HG03378 (cell line): ENCODE data around the gene LENEP.
A peak's percentile ranks its signal among the peaks of the same experiment; 100 is the strongest.

Experiments used
- ATAC-seq: cut with Tn5 transposase; IDR thresholded peaks from one replicate; pipeline ENCODE4 v1.9.1; 2021; ENCODE audit warnings: mild to moderate bottlenecking, moderate library complexity; ENCODE audit not compliant: unreplicated experiment

LENEP gene

GRCh38 chr1:154998818-154999570 lies 5.6 kb downstream of the LENEP start:
- ATAC-seq = no peak

DNA sequence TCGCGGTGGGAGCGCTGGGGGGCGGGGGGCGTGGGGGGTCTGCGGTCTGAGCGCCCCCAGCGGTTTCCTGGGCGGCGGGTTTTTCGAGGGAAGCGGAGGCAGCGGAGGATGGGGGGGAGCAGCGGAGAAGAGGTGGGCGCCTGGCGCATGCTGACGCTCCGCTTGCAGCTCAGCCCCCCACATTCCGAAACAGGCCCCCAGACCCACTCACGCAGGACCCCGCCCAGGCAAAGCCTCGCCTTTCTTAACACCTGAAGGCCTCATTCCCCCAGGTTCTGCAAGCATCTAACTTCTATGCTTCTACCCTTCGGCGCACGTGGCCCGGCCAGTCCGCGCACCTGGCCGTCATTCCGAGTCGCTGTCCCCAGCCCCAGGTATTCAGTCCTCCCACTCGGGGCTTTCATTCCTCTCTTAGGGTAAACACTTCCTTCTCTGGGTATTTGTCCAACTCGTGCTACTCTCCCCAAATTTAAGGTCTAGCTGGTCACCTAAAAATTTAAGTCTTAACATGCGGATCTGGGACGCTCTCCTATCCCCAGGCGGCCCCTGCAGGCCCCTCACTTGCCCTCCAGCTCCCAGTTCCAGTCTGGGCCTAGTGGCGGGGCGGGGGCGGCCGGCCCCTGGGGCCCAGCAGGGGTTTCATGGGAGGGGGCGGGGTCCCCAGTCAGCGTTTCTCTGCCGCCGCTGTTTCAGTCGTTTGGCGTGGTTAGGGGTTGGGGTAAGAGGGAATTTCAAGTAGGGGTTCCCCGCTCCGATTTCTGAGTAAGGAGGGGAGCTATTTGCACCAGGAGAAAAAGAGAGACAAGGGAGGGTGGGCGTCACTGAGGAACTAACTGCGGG lies 6.4 kb downstream of the LENEP start:
- ATAC-seq = no peak

GRCh38 chr1:155000411-155000725 lies 7.0 kb downstream of the LENEP start:
- ATAC-seq = no peak

DNA sequence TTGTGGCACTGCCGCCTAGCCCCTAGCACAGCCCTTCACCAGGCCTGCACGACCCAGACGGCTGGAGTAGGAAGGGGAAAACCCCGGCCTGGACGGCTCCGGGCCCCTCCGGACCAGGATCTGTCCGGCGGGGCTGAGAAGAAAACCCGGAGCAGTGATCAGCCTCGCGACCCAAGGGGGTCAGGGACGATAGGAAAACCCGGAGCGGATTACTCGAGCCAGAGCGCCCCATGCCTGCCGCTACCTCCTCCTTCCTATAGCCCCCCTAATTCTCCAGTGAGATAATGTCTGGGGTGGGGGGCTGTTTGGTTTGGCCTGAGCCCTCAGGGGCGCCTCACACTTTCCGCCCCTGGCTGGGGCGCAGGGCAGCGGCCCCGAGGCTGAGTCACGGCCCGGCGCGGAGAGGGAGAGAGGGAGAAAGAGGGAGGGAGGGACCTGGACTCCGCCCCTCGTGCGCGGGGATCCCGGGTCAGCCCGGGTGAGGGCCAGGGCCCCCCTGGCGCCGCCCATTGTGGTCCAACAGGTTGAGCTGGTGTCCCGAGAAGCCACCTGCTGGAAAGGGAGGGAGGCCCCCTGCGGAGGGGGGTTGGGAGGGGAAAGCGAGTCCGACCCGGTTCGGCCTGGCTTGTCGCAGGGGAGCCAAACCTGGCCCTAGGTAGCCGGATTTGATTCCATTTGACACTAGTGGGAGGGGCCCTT lies 7.5 kb downstream of the LENEP start:
- ATAC-seq = peak; percentile 31

GRCh38 chr1:155001425-155001674 lies 8.0 kb downstream of the LENEP start:
- ATAC-seq = peak; percentile 23

DNA sequence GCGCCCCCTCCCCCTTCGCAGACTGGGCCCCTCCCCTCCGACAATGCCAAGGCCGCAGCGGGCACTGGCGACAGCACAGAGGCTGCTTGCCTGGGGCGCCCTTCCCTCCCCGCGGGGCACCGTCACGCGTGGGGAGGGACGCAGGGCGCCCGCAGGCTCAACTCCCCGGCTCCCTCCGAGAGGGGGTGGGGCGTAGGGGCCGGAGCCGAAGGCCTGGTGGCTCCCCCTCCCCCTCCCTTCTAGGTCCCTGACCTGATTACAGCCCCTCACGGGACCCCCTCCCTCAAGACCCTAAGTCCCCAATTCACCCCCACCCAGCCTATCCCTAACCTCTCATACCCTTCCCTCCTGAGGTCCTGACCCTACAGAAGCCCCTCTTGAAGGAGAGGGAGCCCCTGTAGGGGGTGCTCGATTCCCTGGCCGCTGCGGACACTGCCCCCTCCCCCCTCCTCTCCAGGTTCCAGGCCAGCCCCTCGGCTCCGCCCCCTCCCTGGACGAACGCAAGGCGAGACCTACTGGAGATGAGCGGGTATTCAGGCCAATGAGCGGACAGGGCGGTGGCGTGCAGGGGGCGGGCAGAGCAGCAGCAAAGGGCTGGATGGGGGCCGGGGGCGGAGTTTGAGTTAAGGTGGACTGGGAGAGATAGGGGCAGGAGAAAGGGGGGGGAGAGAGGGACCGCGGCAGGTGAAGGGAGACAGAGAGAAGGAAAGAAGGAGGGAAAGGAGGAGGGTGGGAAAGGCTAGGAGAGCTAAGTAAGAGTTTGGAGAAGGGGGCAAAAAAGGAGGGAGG lies 8.5 kb downstream of the LENEP start:
- ATAC-seq = peak; percentile 49

DNA sequence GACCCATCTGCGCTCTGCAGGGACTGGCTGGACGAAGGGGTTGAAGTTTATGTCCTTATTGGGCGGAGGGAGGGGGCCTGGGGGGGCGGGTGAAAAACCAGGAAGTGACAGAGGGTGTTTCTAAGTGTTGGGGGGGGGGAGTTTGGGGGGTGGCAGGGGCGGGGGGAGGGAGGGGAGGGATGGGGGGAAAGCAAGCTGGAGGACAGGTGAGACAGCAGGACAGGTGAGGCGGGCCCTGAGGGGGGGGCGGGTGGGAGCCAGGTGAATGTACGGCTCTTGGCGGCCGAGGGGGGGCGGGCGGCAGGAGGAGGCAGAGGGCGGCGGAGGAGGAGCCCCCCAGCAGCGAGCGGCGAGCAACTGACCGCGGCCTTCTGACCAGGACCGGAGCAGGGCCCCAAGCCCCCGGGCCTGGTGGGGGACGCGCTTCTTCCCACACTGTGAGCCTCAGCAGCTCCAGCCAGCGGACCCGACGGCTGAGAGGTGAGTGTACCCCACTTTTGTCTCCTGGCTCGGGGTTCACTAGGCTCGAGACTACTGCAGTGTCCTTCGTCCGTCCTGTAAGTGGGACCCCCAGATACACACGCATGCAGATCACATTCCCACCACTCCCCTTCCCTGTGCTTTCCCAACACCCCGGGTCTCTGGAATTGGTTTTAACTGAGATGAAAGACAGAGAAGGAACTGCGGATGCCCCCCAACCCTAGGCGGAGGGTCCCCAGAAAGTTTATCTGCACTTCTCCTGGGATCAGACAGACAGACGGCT lies 9.3 kb downstream of the LENEP start, which contains the start of gene ZBTB7B:
TSS of gene ZBTB7B (plus strand) at position 339 of the 763 bp plus-strand sequence. CDS start 11,859 bp downstream, outside the sequence.
- ATAC-seq = no peak

GRCh38 chr1:155003227-155003765 lies 9.9 kb downstream of the LENEP start:
- no peak for ATAC-seq

DNA sequence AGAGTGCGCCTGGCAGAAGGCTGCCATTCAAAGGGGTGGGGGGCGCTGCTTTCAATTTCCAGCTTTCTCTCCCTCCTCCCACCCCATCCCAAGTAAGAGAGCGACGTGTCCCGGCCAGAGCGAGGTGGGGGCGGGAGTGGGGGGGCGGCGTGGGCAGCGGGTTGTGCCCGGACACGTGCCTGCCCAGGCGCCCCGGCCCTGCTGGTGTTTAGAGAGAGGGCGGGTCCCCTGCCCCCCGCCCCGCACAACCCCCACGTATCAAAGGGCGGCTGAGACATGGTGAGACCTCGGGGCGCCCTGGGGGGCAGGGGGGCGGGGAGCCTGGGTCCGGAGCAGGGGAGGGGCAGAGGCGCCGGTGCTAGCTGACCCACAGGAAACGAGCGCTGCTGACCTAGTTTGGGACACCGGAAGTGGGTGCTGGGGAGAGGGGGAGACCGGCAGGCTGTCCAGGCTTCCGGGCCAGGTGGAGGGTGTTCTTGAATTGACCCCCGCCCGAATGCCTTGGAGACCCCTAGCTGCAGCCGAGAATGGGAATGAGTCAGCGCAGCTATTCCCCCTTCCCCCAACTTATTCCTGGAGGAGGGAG lies 10.5 kb downstream of the LENEP start:
- ATAC-seq = no peak

DNA sequence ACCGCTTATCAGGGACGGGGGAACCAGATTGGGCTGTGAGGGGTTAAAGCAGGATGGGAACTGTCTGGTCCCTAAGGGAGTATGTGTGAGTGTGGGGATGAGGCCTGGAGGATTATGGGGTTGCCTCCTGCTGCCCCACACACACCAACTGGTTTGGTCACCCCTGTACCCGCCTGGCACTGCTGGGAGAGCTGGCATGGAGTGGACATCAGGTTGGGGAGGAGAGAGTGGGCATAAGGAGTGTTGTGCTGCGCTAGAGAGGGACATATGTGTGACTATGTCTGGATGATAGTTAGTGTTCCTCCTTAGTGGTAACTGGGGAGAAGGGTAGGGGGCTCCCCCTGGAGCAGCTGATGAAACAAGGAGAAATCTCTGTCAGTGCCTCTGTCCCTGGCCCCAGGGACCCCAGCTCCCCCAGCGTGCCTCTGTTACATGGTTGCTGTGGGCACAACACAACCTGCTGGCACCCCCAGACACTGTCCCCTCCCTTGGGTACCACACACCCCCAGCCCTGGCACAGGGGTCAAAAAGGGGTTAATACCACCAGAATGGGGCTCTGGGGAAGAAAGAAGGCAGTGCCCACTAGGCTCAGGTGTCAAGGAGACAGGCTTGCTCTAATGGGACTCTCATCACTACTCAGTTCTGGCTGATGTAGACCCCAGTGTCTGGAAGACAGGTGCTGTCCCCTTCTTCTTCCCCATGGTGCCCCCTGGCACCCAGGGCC lies 11.1 kb downstream of the LENEP start:
- no peak for ATAC-seq

DNA sequence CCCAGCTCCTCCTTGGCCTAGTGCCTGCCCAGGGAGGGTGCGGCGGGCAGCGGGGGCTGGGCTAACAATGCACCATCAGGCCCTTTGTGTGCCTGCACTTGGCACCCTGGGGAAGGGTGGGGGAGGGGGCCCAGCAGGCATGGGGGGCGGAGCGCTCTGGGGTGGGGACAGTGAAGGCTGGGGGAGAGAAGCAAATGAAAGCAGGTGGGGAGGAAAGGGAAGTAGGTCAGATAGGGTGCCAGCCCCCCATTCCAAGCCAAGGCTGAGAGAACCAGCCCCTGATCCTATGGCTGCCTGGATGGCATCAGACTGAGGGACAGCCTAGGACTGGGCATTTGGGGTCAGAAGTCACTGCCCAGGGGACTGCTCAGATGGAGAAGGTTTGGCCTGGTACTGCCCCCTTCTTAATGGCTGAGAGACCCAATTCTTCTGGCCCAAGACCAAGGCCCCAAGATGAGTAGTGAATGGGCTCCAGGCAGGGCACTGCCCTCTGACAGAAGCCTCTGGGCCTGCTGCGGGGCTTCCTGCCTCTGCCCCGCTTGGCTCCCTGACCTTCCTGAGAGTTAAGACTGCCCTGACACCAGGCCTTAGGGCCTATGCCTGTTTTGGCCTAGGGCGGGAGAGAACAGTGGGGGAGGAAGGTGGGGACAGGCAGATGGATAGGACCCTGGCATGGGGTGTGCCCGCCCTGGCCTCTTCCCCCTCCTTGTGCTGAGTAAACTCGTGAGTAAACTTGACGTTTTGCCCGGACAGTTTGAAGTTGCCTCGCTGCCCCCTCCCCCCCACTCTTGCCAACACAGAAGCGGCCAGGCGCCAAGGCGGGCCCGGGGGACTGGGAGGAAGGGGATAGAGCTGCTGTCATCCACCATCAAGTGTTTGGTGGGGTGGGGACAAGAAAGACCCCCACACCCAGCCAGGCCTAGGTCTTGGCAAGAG lies 12.0 kb downstream of the LENEP start:
- no peak for ATAC-seq

GRCh38 chr1:155006601-155007101 lies 13.3 kb downstream of the LENEP start:
- ATAC-seq = no peak

DNA sequence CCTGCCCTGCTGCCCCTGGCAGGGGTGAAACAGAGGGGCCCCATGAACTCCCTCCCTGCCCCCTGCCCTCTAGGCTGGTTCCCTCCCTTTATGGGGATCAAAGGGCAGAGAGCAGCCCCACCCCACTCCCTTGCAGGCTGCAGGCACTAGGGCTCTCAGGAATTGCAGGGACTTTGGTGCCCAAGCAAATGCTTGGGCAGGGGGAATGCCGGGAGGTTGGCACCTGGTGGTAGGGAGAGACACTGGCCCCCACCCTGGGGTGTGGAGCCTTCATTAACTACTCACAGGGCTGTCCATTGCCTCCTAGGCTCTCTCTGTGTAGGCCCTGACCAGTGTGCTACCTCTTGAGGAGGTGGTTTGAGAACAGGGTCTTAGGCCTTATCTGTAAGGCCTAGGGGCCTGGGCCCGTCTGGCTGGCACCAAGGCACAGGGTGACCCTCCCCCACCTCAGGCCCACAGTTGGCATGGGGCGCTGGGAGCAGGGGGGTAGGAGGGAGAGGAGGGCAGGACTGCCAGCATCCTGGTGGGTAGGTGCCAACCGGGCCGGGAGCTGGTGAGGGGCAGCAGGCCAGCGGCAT lies 14.0 kb downstream of the LENEP start:
- no peak for ATAC-seq

- ATAC-seq = no peak
Measured at GRCh38 chr1:155008015-155008941, 14.9 kb downstream of the LENEP start.

GRCh38 chr1:155009221-155009711 lies 15.9 kb downstream of the LENEP start:
- no peak for ATAC-seq

DNA sequence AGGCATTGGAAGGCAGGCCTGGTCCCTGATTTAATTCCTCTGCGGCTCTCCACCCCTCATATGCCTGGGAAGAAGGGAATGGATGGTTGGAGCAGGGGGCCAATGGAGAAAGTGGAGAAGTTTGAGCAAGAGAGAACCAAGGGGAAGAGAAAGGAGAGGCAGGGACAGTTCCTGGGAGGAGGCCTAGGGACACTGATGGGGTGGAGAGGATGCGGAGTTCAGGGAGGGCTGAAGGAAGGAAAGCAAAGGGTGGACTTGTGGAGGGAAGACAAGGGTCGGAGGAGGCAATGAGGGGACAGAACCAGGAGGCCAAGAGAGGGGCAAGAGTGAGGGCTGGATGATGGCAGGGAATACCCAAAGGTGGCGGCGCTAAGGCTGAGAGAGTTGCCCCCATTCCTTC lies 16.4 kb downstream of the LENEP start:
- ATAC-seq = no peak
